Measurements from ENCODE around the gene PPM1H.

DNA sequence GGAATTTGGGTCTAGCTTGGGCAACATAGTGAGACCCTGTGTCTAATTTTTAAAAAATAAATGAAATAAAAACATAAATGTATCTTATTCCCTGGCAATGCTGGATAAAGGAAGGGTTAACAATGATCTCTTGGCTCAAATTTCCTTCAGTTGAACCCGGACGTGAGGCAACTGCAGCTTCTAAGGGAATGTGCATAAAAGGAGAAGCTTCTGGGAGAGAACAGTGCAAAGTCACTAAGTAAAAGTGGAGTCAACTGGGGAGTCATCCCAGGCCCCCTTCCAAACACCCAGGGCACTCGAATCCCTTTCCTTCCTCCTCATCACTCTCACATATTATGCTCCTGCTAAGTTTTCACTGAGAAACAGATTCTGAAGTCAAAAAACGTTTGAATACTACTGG, 147.3 kb downstream of the PPM1H start:
- no peak for TF ChIP-seq POLR2A (IDR thresholded peaks at IDR 0.05; ENCODE audit: low read length)
- no peak for TF ChIP-seq GATA1 (IDR thresholded peaks at IDR 0.05; ENCODE audit: low read depth, low read length)
